Loucy (cell line): Measurements from ENCODE around the gene INTS6.

Experiments used
- H2AFZ ChIP-seq: fragments of 200-600 bp; sonication (generic); 2 replicates; pipeline ENCODE4 v1.6.0; 2016; ENCODE audit warnings: antibody characterized with exemption, mild to moderate bottlenecking, low read length, moderate library complexity
- H3F3A ChIP-seq: fragments of 200-600 bp; 2 replicates; pipeline ENCODE4 v1.6.0; 2016; ENCODE audit warnings: antibody characterized with exemption, low read depth, mild to moderate bottlenecking
- H3K27me3 ChIP-seq: fragments of 200-600 bp; sonication (generic); 2 replicates; pipeline ENCODE4 v1.6.1; 2014; ENCODE audit warnings: low read length, mild to moderate bottlenecking; ENCODE audit not compliant: insufficient read depth, poor library complexity, severe bottlenecking
- H3K36me3 ChIP-seq: fragments of 200-600 bp; sonication (generic); 2 replicates; pipeline ENCODE4 v1.6.1; 2016; ENCODE audit warnings: low read length; ENCODE audit not compliant: insufficient read depth
- H3K4me1 ChIP-seq: fragments of 200-600 bp; sonication (generic); 2 replicates; pipeline ENCODE4 v1.5.1; 2014; ENCODE audit warnings: low read length, mild to moderate bottlenecking; ENCODE audit not compliant: insufficient read depth, poor library complexity, severe bottlenecking
- H3K4me2 ChIP-seq: fragments of 200-600 bp; sonication (generic); 2 replicates; pipeline ENCODE4 v1.6.0; 2014; ENCODE audit warnings: antibody characterized with exemption, low read length, low read depth, mild to moderate bottlenecking; ENCODE audit not compliant: poor library complexity, severe bottlenecking
- H3K4me3 ChIP-seq: fragments of 200-600 bp; sonication (generic); 2 replicates; pipeline ENCODE4 v1.5.1; 2014; ENCODE audit warnings: low read length, mild to moderate bottlenecking, mixed read lengths; ENCODE audit not compliant: poor library complexity, severe bottlenecking
- H3K79me2 ChIP-seq: fragments of 200-600 bp; sonication (generic); 2 replicates; pipeline ENCODE4 v1.6.1; 2014; ENCODE audit warnings: low read length; ENCODE audit not compliant: insufficient read depth
- H3K9ac ChIP-seq: fragments of 200-600 bp; sonication (generic); 2 replicates; pipeline ENCODE4 v1.6.0; 2014; ENCODE audit warnings: mild to moderate bottlenecking, low read depth, low read length, moderate library complexity; ENCODE audit not compliant: poor library complexity, severe bottlenecking
- H3K9me2 ChIP-seq: fragments of 200-600 bp; sonication (generic); replicated peaks from 2 replicates; pipeline ENCODE4 v1.6.1; 2016; ENCODE audit warnings: low read depth, low read length, mixed read lengths
- H3K9me3 ChIP-seq: fragments of 200-600 bp; sonication (generic); 2 replicates; pipeline ENCODE4 v1.6.1; 2014; ENCODE audit warnings: mild to moderate bottlenecking, antibody characterized with exemption, low read length, low read depth; ENCODE audit not compliant: insufficient read depth
- H4K20me1 ChIP-seq: fragments of 200-600 bp; sonication (generic); 2 replicates; pipeline ENCODE4 v1.6.0; 2014; ENCODE audit warnings: antibody characterized with exemption, low read length, mild to moderate bottlenecking; ENCODE audit not compliant: insufficient read depth, poor library complexity, severe bottlenecking
- CTCF ChIP-seq: fragments of 200-600 bp; sonication (generic); conservative IDR thresholded peaks from 2 replicates; pipeline ENCODE4 v1.5.1; 2014; ENCODE audit warnings: mild to moderate bottlenecking, antibody characterized with exemption, low read length
- EZH2phosphoT487 ChIP-seq: fragments of 200-600 bp; IDR thresholded peaks from 2 replicates; pipeline ENCODE4 v1.6.1; 2018; ENCODE audit warnings: antibody characterized with exemption, mild to moderate bottlenecking, moderate library complexity, borderline replicate concordance

Gene INTS6

GRCh38 chr13:51451134-51451466 is 1.7 kb downstream of the INTS6 start:
- Histone ChIP-seq H3K27me3 (no peaks in the 10 kb centered on the region), H3K9me2 (no peaks in the 10 kb centered on the region), H3K79me2 (peaks cover 48% of the 10 kb centered on the region), H4K20me1 (peaks cover 18% of the 10 kb centered on the region), H3K4me2 (peak overlapping the region; percentile 89), H3F3A (no peaks in the 10 kb centered on the region), H3K4me1 (peaks cover 40% of the 10 kb centered on the region), H3K4me3 (peak overlapping the region; percentile 83), H3K9me3 (no peaks in the 10 kb centered on the region), H2AFZ (peak overlapping the region; percentile 62; the same call in 1 of the 2 replicates), H3K36me3 (peaks cover 9% of the 10 kb centered on the region; the same call in 1 of the 2 replicates), H3K9ac (peak overlapping the region; percentile 97)
- no peak for TF ChIP-seq EZH2phosphoT487
- TF ChIP-seq CTCF, result no peak

- H3K27me3 ChIP-seq, result no peaks in the 10 kb centered on the region
- H3K9ac ChIP-seq, result peak overlapping the region; percentile 6
- peaks cover 9% of the 10 kb centered on the region; the same call in 1 of the 2 replicates for H3K36me3 ChIP-seq
- peaks cover 18% of the 10 kb centered on the region for H4K20me1 ChIP-seq
- H3K9me2 ChIP-seq, result no peaks in the 10 kb centered on the region
- H3F3A ChIP-seq, result peaks cover 3% of the 10 kb centered on the region
- H3K79me2 ChIP-seq, result peaks cover 37% of the 10 kb centered on the region
- peak overlapping the region; percentile 89 for H3K4me2 ChIP-seq
- H3K4me3 ChIP-seq, result no peak overlapping the region
- no peak overlapping the region for H2AFZ ChIP-seq
- no peak for TF ChIP-seq EZH2phosphoT487
- H3K9me3 ChIP-seq, result no peaks in the 10 kb centered on the region
- H3K4me1 ChIP-seq, result peaks cover 28% of the 10 kb centered on the region
Measured at GRCh38 chr13:51449018-51449417, 3.8 kb downstream of the INTS6 start.

GRCh38 chr13:51444922-51445321 is 7.9 kb downstream of the INTS6 start:
- H3K9me2 ChIP-seq, result no peaks in the 10 kb centered on the region
- peaks cover 13% of the 10 kb centered on the region for H3K4me1 ChIP-seq
- peaks cover 8% of the 10 kb centered on the region; the same call in 1 of the 2 replicates for H3K79me2 ChIP-seq
- no peak overlapping the region for H3K4me3 ChIP-seq
- H3K4me2 ChIP-seq, result no peak overlapping the region
- H3K9ac ChIP-seq, result no peak overlapping the region
- H4K20me1 ChIP-seq, result peaks cover 8% of the 10 kb centered on the region
- peaks cover 3% of the 10 kb centered on the region for H3F3A ChIP-seq
- H2AFZ ChIP-seq, result no peak overlapping the region
- H3K36me3 ChIP-seq, result peaks cover under 1% of the 10 kb centered on the region; the same call in 1 of the 2 replicates
- H3K27me3 ChIP-seq, result no peaks in the 10 kb centered on the region
- TF ChIP-seq CTCF (peak; percentile 73), EZH2phosphoT487 (no peak)
- H3K9me3 ChIP-seq, result no peaks in the 10 kb centered on the region

GRCh38 chr13:51440381-51440780 is 12.5 kb downstream of the INTS6 start:
- no peaks in the 10 kb centered on the region for H4K20me1 ChIP-seq
- H2AFZ ChIP-seq, result no peak overlapping the region
- no peak overlapping the region for H3K9ac ChIP-seq
- H3K27me3 ChIP-seq, result no peaks in the 10 kb centered on the region
- TF ChIP-seq CTCF, result no peak
- no peak for TF ChIP-seq EZH2phosphoT487
- no peaks in the 10 kb centered on the region for H3K79me2 ChIP-seq
- H3K36me3 ChIP-seq, result no peaks in the 10 kb centered on the region
- H3K9me3 ChIP-seq, result no peaks in the 10 kb centered on the region
- peaks cover under 1% of the 10 kb centered on the region for H3F3A ChIP-seq
- no peak overlapping the region for H3K4me2 ChIP-seq
- H3K9me2 ChIP-seq, result no peaks in the 10 kb centered on the region
- no peak overlapping the region for H3K4me3 ChIP-seq
- no peaks in the 10 kb centered on the region for H3K4me1 ChIP-seq
